NB4 (cell line): Measurements from ENCODE around the gene RPL10.

Experiments
- POLR2A ChIP-seq: IDR thresholded peaks from 2 replicates; pipeline ENCODE4 v1.6.1; 2011; ENCODE audit warnings: mild to moderate bottlenecking; ENCODE audit not compliant: insufficient read length; ENCODE audit errors: extremely low read depth
- TF ChIP-seq, protein P1 (sequence below): IDR thresholded peaks from one replicate; pipeline ENCODE4 v1.5.1; 2012; ENCODE audit warnings: low read depth, low read length
- TF ChIP-seq, protein P2 (sequence below): IDR thresholded peaks from 2 replicates; pipeline ENCODE4 v1.6.1; 2011; ENCODE audit warnings: low read depth, low read length

DNA sequence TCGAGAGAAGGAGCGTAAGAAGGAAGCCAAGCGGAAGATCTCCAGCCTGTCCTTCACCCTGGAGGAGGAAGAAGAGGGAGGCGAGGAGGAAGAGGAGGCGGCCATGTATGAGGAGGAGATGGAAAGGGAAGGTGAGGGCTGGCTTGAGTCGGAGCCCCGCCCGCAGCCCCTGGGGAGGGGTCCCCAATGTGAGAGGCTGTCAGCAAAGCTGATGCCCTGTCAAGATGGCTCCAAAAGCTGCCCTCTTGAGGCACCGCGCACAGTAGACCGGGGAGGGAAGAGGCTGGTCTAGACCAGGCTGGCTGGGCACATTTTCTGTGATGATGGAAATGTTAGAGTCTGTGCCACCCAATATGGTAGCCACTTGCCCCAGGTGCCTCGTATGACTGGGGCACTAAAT, 48.3 kb downstream of the RPL10 start:
- TF ChIP-seq POLR2A = no peak
- TF ChIP-seq, protein P1, sequence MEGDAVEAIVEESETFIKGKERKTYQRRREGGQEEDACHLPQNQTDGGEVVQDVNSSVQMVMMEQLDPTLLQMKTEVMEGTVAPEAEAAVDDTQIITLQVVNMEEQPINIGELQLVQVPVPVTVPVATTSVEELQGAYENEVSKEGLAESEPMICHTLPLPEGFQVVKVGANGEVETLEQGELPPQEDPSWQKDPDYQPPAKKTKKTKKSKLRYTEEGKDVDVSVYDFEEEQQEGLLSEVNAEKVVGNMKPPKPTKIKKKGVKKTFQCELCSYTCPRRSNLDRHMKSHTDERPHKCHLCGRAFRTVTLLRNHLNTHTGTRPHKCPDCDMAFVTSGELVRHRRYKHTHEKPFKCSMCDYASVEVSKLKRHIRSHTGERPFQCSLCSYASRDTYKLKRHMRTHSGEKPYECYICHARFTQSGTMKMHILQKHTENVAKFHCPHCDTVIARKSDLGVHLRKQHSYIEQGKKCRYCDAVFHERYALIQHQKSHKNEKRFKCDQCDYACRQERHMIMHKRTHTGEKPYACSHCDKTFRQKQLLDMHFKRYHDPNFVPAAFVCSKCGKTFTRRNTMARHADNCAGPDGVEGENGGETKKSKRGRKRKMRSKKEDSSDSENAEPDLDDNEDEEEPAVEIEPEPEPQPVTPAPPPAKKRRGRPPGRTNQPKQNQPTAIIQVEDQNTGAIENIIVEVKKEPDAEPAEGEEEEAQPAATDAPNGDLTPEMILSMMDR = no peak
- TF ChIP-seq, protein P2, sequence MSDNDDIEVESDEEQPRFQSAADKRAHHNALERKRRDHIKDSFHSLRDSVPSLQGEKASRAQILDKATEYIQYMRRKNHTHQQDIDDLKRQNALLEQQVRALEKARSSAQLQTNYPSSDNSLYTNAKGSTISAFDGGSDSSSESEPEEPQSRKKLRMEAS = no peak
